ENCODE results near the gene ALDH1A1.

Gene ALDH1A1

GRCh38 chr9:72914750-72915149, 38.1 kb downstream of the ALDH1A1 start:
- no peak for DNase-seq

GRCh38 chr9:72913382-72914009, 39.4 kb downstream of the ALDH1A1 start:
- DNase-seq = no peak

- DNase-seq = no peak
Observed at GRCh38 chr9:72912476-72913381, 40.1 kb downstream of the ALDH1A1 start.

- DNase-seq = no peak
Observed at GRCh38 chr9:72911816-72912215, 41.0 kb downstream of the ALDH1A1 start.

- DNase-seq = no peak
Observed at GRCh38 chr9:72911247-72911775, 41.5 kb downstream of the ALDH1A1 start.

GRCh38 chr9:72909428-72909827, 43.4 kb downstream of the ALDH1A1 start:
- no peak for DNase-seq

- no peak for DNase-seq
Observed at GRCh38 chr9:72907421-72907820, 45.4 kb downstream of the ALDH1A1 start.

- DNase-seq = no peak
Observed at GRCh38 chr9:72906810-72907209, 46.0 kb downstream of the ALDH1A1 start.

- no peak for DNase-seq
Observed at GRCh38 chr9:72905514-72906480, 47.1 kb downstream of the ALDH1A1 start.

GRCh38 chr9:72904267-72905093, 48.4 kb downstream of the ALDH1A1 start:
- DNase-seq = no peak

- DNase-seq = no peak
Observed at GRCh38 chr9:72903103-72903502, 49.8 kb downstream of the ALDH1A1 start.

GRCh38 chr9:72902268-72902667, 50.6 kb downstream of the ALDH1A1 start:
- DNase-seq = no peak

GRCh38 chr9:72899734-72900477, 52.9 kb downstream of the ALDH1A1 start:
- DNase-seq = no peak

GRCh38 chr9:72898784-72899733, 53.8 kb downstream of the ALDH1A1 start:
- DNase-seq = no peak

- no peak for DNase-seq
Observed at GRCh38 chr9:72898360-72898759, 54.5 kb downstream of the ALDH1A1 start.

- no peak for DNase-seq
Observed at GRCh38 chr9:72897069-72897649, 55.7 kb downstream of the ALDH1A1 start.

GRCh38 chr9:72896439-72896838, 56.4 kb downstream of the ALDH1A1 start:
- no peak for DNase-seq

- no peak for DNase-seq
Observed at GRCh38 chr9:72895122-72895521, 57.7 kb downstream of the ALDH1A1 start.

GRCh38 chr9:72894342-72894741, 58.5 kb downstream of the ALDH1A1 start:
- no peak for DNase-seq

- DNase-seq = no peak
Observed at GRCh38 chr9:72893437-72893836, 59.4 kb downstream of the ALDH1A1 start.

Data from right forelimb (tissue), 1 donor.